ENCODE results near the gene TIMM23B. TPM values are rescaled to one million over a fixed set of nuclear protein-coding genes. Genes with fewer than 3 reads are reported as not detected.
"Not testable (repeated sequence)": the region's sequence is repeated elsewhere in the genome, so short reads cannot be mapped to it uniquely, and the experiment has no call there.

TIMM23B gene
- total and polyA plus RNA-seq, 5 donors from 2014 or later, result 8.1 to 30.0 (median 8.4) TPM

- H3K27ac Mint-ChIP-seq; H3K27me3 ChIP-seq (ENCODE audit: control insufficient read depth, insufficient read depth, low read length); H3K9me3 Mint-ChIP-seq; H3K36me3 Mint-ChIP-seq; DNase-seq; H3K9me3 ChIP-seq (ENCODE audit: control insufficient read depth in 2 of 2, low read length in 2 of 2); H3K27ac ChIP-seq (ENCODE audit: insufficient read depth, low read length, poor library complexity, severe bottlenecking); H3K36me3 ChIP-seq (ENCODE audit: control insufficient read depth, insufficient read depth, low read length); H3K4me3 ChIP-seq (ENCODE audit: low read depth, low read length); ATAC-seq (ENCODE audit: low read depth in 2 of 2); H3K4me3 Mint-ChIP-seq; H3K4me1 ChIP-seq (ENCODE audit: control insufficient read depth, insufficient read depth, low read length, poor library complexity, severe bottlenecking); H3K27me3 Mint-ChIP-seq: not testable (repeated sequence)
- peaks cover 5 to 16% (median 10%) of the 10 kb centered on the region in 4 donors for H3K4me1 Mint-ChIP-seq
Measured at GRCh38 chr10:49948737-49949136, 6.9 kb downstream of the TIMM23B start.

GRCh38 chr10:49952006-49952405 is 10.2 kb downstream of the TIMM23B start:
- not testable (repeated sequence) for H3K27ac ChIP-seq (ENCODE audit: insufficient read depth, low read length, poor library complexity, severe bottlenecking); H3K4me3 Mint-ChIP-seq; H3K27me3 Mint-ChIP-seq; ATAC-seq (ENCODE audit: low read depth in 2 of 2); H3K4me1 ChIP-seq (ENCODE audit: control insufficient read depth, insufficient read depth, low read length, poor library complexity, severe bottlenecking); H3K27me3 ChIP-seq (ENCODE audit: control insufficient read depth, insufficient read depth, low read length); H3K4me3 ChIP-seq (ENCODE audit: low read depth, low read length); H3K9me3 Mint-ChIP-seq; H3K27ac Mint-ChIP-seq; H3K9me3 ChIP-seq (ENCODE audit: control insufficient read depth in 2 of 2, low read length in 2 of 2); DNase-seq
- Mint-ChIP-seq H3K4me1 (peaks cover 0 to 15% (median 3%) of the 10 kb centered on the region in 4 donors), H3K36me3 (peaks cover 14% of the 10 kb centered on the region)
- H3K36me3 ChIP-seq (ENCODE audit: control insufficient read depth, insufficient read depth, low read length), result peaks cover 12% of the 10 kb centered on the region

GRCh38 chr10:49953122-49953521 is 11.3 kb downstream of the TIMM23B start:
- not testable (repeated sequence) for H3K27ac Mint-ChIP-seq; H3K27me3 ChIP-seq (ENCODE audit: control insufficient read depth, insufficient read depth, low read length); H3K4me1 ChIP-seq (ENCODE audit: control insufficient read depth, insufficient read depth, low read length, poor library complexity, severe bottlenecking); H3K9me3 Mint-ChIP-seq; H3K4me3 Mint-ChIP-seq; H3K4me3 ChIP-seq (ENCODE audit: low read depth, low read length); H3K9me3 ChIP-seq (ENCODE audit: control insufficient read depth in 2 of 2, low read length in 2 of 2); H3K27me3 Mint-ChIP-seq; DNase-seq; ATAC-seq (ENCODE audit: low read depth in 2 of 2); H3K27ac ChIP-seq (ENCODE audit: insufficient read depth, low read length, poor library complexity, severe bottlenecking)
- peaks cover 0 to 15% (median 3%) of the 10 kb centered on the region in 4 donors for H3K4me1 Mint-ChIP-seq
- peaks cover 14% of the 10 kb centered on the region for H3K36me3 Mint-ChIP-seq
- peaks cover 16% of the 10 kb centered on the region for H3K36me3 ChIP-seq (ENCODE audit: control insufficient read depth, insufficient read depth, low read length)

- H3K36me3 Mint-ChIP-seq, result peaks cover 17% of the 10 kb centered on the region
- H3K4me1 ChIP-seq (ENCODE audit: control insufficient read depth, insufficient read depth, low read length, poor library complexity, severe bottlenecking); H3K9me3 ChIP-seq (ENCODE audit: control insufficient read depth in 2 of 2, low read length in 2 of 2); H3K4me3 ChIP-seq (ENCODE audit: low read depth, low read length); H3K36me3 ChIP-seq (ENCODE audit: control insufficient read depth, insufficient read depth, low read length); H3K27me3 ChIP-seq (ENCODE audit: control insufficient read depth, insufficient read depth, low read length); H3K27ac ChIP-seq (ENCODE audit: insufficient read depth, low read length, poor library complexity, severe bottlenecking); H3K4me3 Mint-ChIP-seq; H3K27ac Mint-ChIP-seq; DNase-seq; H3K4me1 Mint-ChIP-seq; ATAC-seq (ENCODE audit: low read depth in 2 of 2); H3K9me3 Mint-ChIP-seq; H3K27me3 Mint-ChIP-seq: not testable (repeated sequence)
Measured at GRCh38 chr10:49970331-49970857, 28.5 kb downstream of the TIMM23B start.

GRCh38 chr10:49971466-49971865 is 29.6 kb downstream of the TIMM23B start:
- H3K4me3 ChIP-seq (ENCODE audit: low read depth, low read length); ATAC-seq (ENCODE audit: low read depth in 2 of 2); H3K9me3 Mint-ChIP-seq; H3K36me3 ChIP-seq (ENCODE audit: control insufficient read depth, insufficient read depth, low read length); H3K27ac ChIP-seq (ENCODE audit: insufficient read depth, low read length, poor library complexity, severe bottlenecking); H3K4me3 Mint-ChIP-seq; H3K9me3 ChIP-seq (ENCODE audit: control insufficient read depth in 2 of 2, low read length in 2 of 2); H3K4me1 ChIP-seq (ENCODE audit: control insufficient read depth, insufficient read depth, low read length, poor library complexity, severe bottlenecking); H3K27me3 Mint-ChIP-seq; DNase-seq; H3K27ac Mint-ChIP-seq; H3K27me3 ChIP-seq (ENCODE audit: control insufficient read depth, insufficient read depth, low read length); H3K4me1 Mint-ChIP-seq: not testable (repeated sequence)
- peaks cover 12% of the 10 kb centered on the region for H3K36me3 Mint-ChIP-seq

GRCh38 chr10:49972094-49972493 is 30.2 kb downstream of the TIMM23B start:
- H3K27me3 Mint-ChIP-seq; H3K27me3 ChIP-seq (ENCODE audit: control insufficient read depth, insufficient read depth, low read length); H3K36me3 ChIP-seq (ENCODE audit: control insufficient read depth, insufficient read depth, low read length); DNase-seq; H3K4me3 ChIP-seq (ENCODE audit: low read depth, low read length); ATAC-seq (ENCODE audit: low read depth in 2 of 2); H3K4me1 ChIP-seq (ENCODE audit: control insufficient read depth, insufficient read depth, low read length, poor library complexity, severe bottlenecking); H3K4me1 Mint-ChIP-seq; H3K9me3 Mint-ChIP-seq; H3K27ac ChIP-seq (ENCODE audit: insufficient read depth, low read length, poor library complexity, severe bottlenecking); H3K27ac Mint-ChIP-seq; H3K9me3 ChIP-seq (ENCODE audit: control insufficient read depth in 2 of 2, low read length in 2 of 2); H3K4me3 Mint-ChIP-seq: not testable (repeated sequence)
- H3K36me3 Mint-ChIP-seq, result peaks cover 12% of the 10 kb centered on the region

GRCh38 chr10:49977756-49978155 is 35.9 kb downstream of the TIMM23B start:
- H3K27me3 Mint-ChIP-seq, H3K4me1 Mint-ChIP-seq: not testable (repeated sequence)

GRCh38 chr10:49987207-49987606 is 45.4 kb downstream of the TIMM23B start:
- not testable (repeated sequence) for H3K4me1 Mint-ChIP-seq; H3K4me3 ChIP-seq (ENCODE audit: low read depth, low read length); H3K9me3 Mint-ChIP-seq; H3K4me3 Mint-ChIP-seq; H3K27me3 Mint-ChIP-seq; H3K27ac ChIP-seq (ENCODE audit: insufficient read depth, low read length, poor library complexity, severe bottlenecking); H3K27me3 ChIP-seq (ENCODE audit: control insufficient read depth, insufficient read depth, low read length); DNase-seq; H3K27ac Mint-ChIP-seq; H3K36me3 ChIP-seq (ENCODE audit: control insufficient read depth, insufficient read depth, low read length); H3K36me3 Mint-ChIP-seq; H3K4me1 ChIP-seq (ENCODE audit: control insufficient read depth, insufficient read depth, low read length, poor library complexity, severe bottlenecking); H3K9me3 ChIP-seq (ENCODE audit: control insufficient read depth in 2 of 2, low read length in 2 of 2); ATAC-seq (ENCODE audit: low read depth in 2 of 2)

More at GRCh38 chr10:49977756-49978155, 35.9 kb downstream of the TIMM23B start:
- not testable (repeated sequence) for H3K4me1 ChIP-seq (ENCODE audit: control insufficient read depth, insufficient read depth, low read length, poor library complexity, severe bottlenecking); H3K4me3 Mint-ChIP-seq; H3K9me3 ChIP-seq (ENCODE audit: control insufficient read depth in 2 of 2, low read length in 2 of 2); H3K9me3 Mint-ChIP-seq; H3K4me3 ChIP-seq (ENCODE audit: low read depth, low read length); H3K27ac Mint-ChIP-seq; H3K27ac ChIP-seq (ENCODE audit: insufficient read depth, low read length, poor library complexity, severe bottlenecking); H3K36me3 ChIP-seq (ENCODE audit: control insufficient read depth, insufficient read depth, low read length); DNase-seq; ATAC-seq (ENCODE audit: low read depth in 2 of 2); H3K27me3 ChIP-seq (ENCODE audit: control insufficient read depth, insufficient read depth, low read length)
- H3K36me3 Mint-ChIP-seq, result peaks cover 12% of the 10 kb centered on the region
